Thyroid gland (tissue), 4 donors: ENCODE results near the gene PPP3R2. TPM values are rescaled to one million over a fixed set of nuclear protein-coding genes. Genes with fewer than 3 reads are reported as not detected.

Source experiments
- DNase-seq, 2 donors: peaks; one replicate each; pipeline ENCODE4 v3.0.0-alpha.2; 2019
- H3K27ac ChIP-seq, 3 donors: fragments of 200-600 bp; sonication (generic); 1 replicate in 2 of 3; 2 replicates in 1 of 3; pipeline ENCODE4 v1.5.1; 2016 to 2019; ENCODE audit warnings: mild to moderate bottlenecking in 1 of 3, moderate library complexity in 1 of 3
- H3K27me3 ChIP-seq: fragments of 200-600 bp; sonication (generic); one replicate; pipeline ENCODE4 v1.5.1; 2019
- H3K36me3 ChIP-seq, 2 donors: fragments of 200-600 bp; sonication (generic); one replicate each; pipeline ENCODE4 v1.5.1; 2016 to 2019
- H3K4me1 ChIP-seq, 2 donors: fragments of 200-600 bp; sonication (generic); one replicate each; pipeline ENCODE4 v1.5.1; 2017 to 2019
- H3K4me3 ChIP-seq, 3 donors: fragments of 200-600 bp; sonication (generic); replicated peaks in 1 of 3; 1 replicate in 2 of 3; 2 replicates in 1 of 3; pipeline ENCODE4 v1.5.1; 2016; ENCODE audit warnings: mild to moderate bottlenecking in 1 of 3
- H3K9me3 ChIP-seq: fragments of 200-600 bp; sonication (generic); one replicate; pipeline ENCODE4 v1.5.1; 2017
- POLR2A ChIP-seq, 2 donors: fragments of 450-650 bp; IDR thresholded peaks; one replicate each; pipeline ENCODE4 v1.6.1; 2017; ENCODE audit warnings: antibody characterized with exemption in 2 of 2, mild to moderate bottlenecking in 2 of 2, moderate library complexity in 1 of 2
- WGBS, 2 donors: methylation state at CpG; one replicate each; pipeline ENCODE4 v1.1.5; 2017; 5-methylcytosine and 5-hydroxymethylcytosine counted together
- intact Hi-C: fragments of 100-400 bp; cut with DNase I; formaldehyde crosslinking; loops from one replicate; pipeline ENCODE4 v1.15.1; 2023
- total RNA-seq, 4 donors: library from RNA; depleted of rRNA; stranded (reverse); fragments of >200 nt; gene quantifications; one replicate each; pipeline ENCODE4 v1.2.3, GENCODE V29; 2016
- TF ChIP-seq, protein P1 (sequence below), 6 experiments: fragments of 200-600 bp in 3 of 6; fragments of 450-650 bp in 3 of 6; sonication (generic) in 3 of 6; IDR thresholded peaks; one replicate each; pipeline ENCODE4 v1.5.1; 2016 to 2019; ENCODE audit warnings: antibody characterized with exemption in 6 of 6, mild to moderate bottlenecking in 2 of 6, inconsistent platforms in 1 of 6, moderate library complexity in 1 of 6

The PPP3R2 gene
- total RNA-seq, 4 donors from 2014 or later, result 0.27 TPM; not detected in 3

DNA sequence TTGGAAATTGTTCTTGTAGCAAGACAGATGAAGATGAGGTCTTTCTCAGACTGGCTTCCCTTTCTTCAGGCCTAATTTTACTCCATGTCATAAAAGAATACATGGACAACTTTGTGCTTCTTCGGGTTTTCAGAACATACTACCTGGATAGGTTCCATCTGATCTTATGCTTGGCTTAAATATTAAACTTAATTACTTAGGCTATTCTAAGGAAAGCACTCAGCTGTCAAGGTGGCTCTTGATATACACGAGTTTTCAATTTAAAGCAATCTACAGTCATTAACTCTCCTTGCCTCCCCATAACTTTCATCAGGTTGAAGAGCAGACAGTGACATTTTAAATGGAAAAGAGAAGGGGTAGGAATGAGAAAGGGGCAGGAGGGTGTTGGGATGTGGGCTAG is 9.5 kb upstream of the PPP3R2 start:
- no peaks in the 10 kb centered on the region for H3K9me3 ChIP-seq
- 66 to 69% methylated on average over 2 of the region's 2 CpGs for WGBS, 2 donors
- intact Hi-C loops, result no loop called here

DNA sequence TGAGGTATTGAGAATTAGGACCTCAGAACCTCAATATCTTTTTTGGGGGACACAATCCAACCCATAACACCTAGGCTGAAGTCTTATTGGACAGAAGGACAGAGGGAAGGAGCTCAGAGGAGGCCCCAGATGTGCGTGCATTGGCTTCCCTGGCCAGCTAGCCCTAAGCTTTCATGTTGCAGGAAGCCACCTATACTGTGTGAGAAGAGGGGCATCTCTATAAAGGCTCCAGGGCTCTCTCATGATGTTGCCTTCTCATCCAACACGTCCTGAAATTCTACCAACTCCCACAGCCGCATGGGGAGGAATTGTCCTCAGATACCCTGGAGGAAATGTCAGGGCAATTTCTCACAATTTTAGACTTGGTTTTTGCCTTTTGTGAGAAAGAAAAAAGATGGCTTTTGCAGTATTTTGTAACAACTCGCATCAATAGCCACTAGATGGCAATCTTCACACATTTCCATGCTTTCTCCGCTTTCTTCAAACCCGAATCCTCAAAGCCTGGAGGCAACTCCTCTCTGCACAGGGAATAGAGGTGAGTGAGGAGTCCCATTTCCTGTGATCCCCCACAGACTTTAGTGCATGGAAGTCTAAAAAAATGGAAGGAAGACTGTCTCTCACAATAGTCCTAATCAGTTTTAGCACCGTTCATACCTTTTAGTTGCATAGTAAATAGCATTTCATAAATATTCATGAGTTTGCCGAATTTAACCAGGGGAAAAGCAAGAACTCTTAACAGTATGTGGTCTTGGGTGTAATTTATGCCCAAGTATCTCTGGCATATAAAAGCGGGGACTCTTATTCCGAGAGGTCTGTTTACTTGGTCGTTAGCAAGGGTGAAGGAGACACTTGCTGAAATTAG is 7.4 kb upstream of the PPP3R2 start:
- TF ChIP-seq, protein P1, sequence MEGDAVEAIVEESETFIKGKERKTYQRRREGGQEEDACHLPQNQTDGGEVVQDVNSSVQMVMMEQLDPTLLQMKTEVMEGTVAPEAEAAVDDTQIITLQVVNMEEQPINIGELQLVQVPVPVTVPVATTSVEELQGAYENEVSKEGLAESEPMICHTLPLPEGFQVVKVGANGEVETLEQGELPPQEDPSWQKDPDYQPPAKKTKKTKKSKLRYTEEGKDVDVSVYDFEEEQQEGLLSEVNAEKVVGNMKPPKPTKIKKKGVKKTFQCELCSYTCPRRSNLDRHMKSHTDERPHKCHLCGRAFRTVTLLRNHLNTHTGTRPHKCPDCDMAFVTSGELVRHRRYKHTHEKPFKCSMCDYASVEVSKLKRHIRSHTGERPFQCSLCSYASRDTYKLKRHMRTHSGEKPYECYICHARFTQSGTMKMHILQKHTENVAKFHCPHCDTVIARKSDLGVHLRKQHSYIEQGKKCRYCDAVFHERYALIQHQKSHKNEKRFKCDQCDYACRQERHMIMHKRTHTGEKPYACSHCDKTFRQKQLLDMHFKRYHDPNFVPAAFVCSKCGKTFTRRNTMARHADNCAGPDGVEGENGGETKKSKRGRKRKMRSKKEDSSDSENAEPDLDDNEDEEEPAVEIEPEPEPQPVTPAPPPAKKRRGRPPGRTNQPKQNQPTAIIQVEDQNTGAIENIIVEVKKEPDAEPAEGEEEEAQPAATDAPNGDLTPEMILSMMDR (IDR thresholded peaks at IDR 0.05), result peak in 5 of 6 experiments; percentile 13 to 64 (median 37)
- TF ChIP-seq POLR2A (IDR thresholded peaks at IDR 0.05), result no peak
- no peaks in the 10 kb centered on the region for H3K9me3 ChIP-seq
- H3K27me3 ChIP-seq, result no peaks in the 10 kb centered on the region
- DNase-seq, result no peak
- 18 to 20% methylated on average over 11 of the region's 11 CpGs for WGBS, 2 donors
- H3K4me3 ChIP-seq, result no peak overlapping the region
- no peak overlapping the region for H3K27ac ChIP-seq
- intact Hi-C loops, result no loop called here
- no peaks in the 10 kb centered on the region for H3K4me1 ChIP-seq
- no peaks in the 10 kb centered on the region for H3K36me3 ChIP-seq

More for the DNA sequence above, 9.5 kb upstream of the PPP3R2 start:
- no peak for DNase-seq
- no peaks in the 10 kb centered on the region for H3K4me1 ChIP-seq
- no peaks in the 10 kb centered on the region for H3K36me3 ChIP-seq
- H3K27me3 ChIP-seq, result no peaks in the 10 kb centered on the region
- H3K27ac ChIP-seq, result no peak overlapping the region
- H3K4me3 ChIP-seq, result no peak overlapping the region
- TF ChIP-seq, protein P1 (IDR thresholded peaks at IDR 0.05), result no peak
- TF ChIP-seq POLR2A (IDR thresholded peaks at IDR 0.05), result no peak

DNA sequence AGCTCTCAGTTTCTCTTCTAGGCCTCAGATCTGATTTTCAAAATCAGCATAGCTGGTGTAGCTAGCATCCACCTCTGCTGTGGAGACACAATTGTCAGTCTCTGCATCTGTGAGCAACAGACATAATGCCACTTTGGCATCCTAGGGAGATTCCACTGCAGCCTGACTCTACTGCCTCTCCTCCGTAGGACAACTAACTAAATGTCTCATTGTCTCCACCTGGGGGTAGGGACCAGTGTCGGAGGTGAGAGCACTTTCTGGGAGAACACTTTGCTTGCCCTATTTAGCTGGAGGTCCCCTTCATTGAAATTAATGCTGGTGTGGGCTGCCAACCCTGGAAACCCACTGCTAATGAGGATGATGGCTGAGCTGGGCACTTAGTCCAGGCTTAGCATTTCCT is 1.4 kb downstream of the PPP3R2 start:
- TF ChIP-seq POLR2A (IDR thresholded peaks at IDR 0.05), result no peak
- TF ChIP-seq, protein P1 (IDR thresholded peaks at IDR 0.05), result no peak
- no peak for DNase-seq
- WGBS, 2 donors, result 58 to 92% methylated on average over 2 of the region's 2 CpGs
- intact Hi-C loops, result no loop called here
- Histone ChIP-seq H3K4me1 (no peaks in the 10 kb centered on the region), H3K36me3 (no peaks in the 10 kb centered on the region), H3K27ac (no peak overlapping the region), H3K27me3 (no peaks in the 10 kb centered on the region), H3K9me3 (no peaks in the 10 kb centered on the region), H3K4me3 (no peak overlapping the region)

DNA sequence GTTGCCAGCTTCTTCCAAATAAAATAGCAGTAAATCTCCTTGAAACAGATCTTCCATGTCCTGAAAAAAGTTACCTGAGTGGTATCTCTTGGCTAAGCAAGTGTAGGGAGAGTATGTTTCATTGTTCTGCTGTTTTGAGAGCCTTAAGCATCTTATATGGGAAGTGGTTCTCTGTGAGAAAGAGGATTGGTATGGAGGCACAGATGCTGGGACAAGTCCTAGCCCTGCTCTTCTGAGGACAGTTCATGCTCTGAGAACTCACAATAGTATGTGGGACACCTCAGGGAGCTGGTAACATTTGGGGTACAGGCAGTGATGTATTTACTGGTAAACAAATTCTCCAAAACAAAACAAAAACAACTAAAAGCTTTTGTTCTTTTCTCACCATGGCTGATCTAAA is 2.0 kb downstream of the PPP3R2 start:
- H3K4me3 ChIP-seq, result no peak overlapping the region
- TF ChIP-seq, protein P1 (IDR thresholded peaks at IDR 0.05), result no peak
- TF ChIP-seq POLR2A (IDR thresholded peaks at IDR 0.05), result no peak
- no peaks in the 10 kb centered on the region for H3K27me3 ChIP-seq
- intact Hi-C loops, result no loop called here
- no peaks in the 10 kb centered on the region for H3K9me3 ChIP-seq
- no peaks in the 10 kb centered on the region for H3K4me1 ChIP-seq
- no peaks in the 10 kb centered on the region for H3K36me3 ChIP-seq
- no peak overlapping the region for H3K27ac ChIP-seq
- no peak for DNase-seq

DNA sequence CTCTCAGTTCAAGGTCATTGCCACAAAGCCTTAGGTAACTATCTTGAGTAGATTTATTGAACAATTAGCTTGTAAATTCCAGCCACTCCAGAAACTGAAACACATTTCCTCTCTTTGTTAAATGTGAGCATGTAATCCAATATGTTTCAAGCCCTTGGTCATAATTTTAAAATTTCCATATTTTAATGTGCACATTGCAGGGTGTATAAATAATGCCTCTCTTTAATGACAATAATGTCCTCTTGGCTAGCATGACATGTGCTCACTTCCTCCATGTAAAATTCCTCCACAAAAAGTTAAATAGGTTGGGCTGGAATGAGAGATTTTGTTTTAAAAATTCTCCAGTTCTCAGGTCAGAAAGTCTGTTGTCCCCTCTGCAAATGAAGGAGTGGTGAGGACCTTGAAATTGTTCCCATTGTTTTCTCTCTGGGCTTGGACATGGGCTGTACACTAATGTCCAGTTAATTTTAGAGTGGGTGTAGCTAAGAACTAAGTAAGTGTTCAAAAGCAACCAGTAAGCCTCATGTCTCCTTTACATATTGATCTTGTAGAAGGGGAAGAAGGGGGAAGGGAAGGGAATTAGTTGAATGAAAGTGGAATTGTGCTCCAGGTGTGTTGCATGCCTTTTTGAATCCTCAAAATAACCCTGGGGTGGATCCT is 2.9 kb downstream of the PPP3R2 start:
- TF ChIP-seq, protein P1 (IDR thresholded peaks at IDR 0.05), result no peak
- no peak for TF ChIP-seq POLR2A (IDR thresholded peaks at IDR 0.05)

More for the DNA sequence above, 2.9 kb downstream of the PPP3R2 start:
- H3K27ac ChIP-seq, result no peak overlapping the region
- intact Hi-C loops, result no loop called here
- no peaks in the 10 kb centered on the region for H3K9me3 ChIP-seq
- H3K4me3 ChIP-seq, result no peak overlapping the region
- no peaks in the 10 kb centered on the region for H3K4me1 ChIP-seq
- no peak for DNase-seq
- no peaks in the 10 kb centered on the region for H3K27me3 ChIP-seq
- H3K36me3 ChIP-seq, result no peaks in the 10 kb centered on the region
